GM13977 (cell line): ENCODE data around the gene SCGB3A1.

ENCODE experiments used
- DNase-seq: peaks from one replicate; pipeline ENCODE4 v3.0.0; 2012; ENCODE audit warnings: low spot score
- in situ Hi-C: fragments of 300-500 bp; cut with MboI; formaldehyde crosslinking; loops from one replicate; pipeline ENCODE4 v1.12.0; 2022; ENCODE audit warnings: low sequenced_read_pairs, low pct_unique_long_range_greater_than_20kb, mixed read lengths, inconsistent platforms; ENCODE audit not compliant: unreplicated experiment
- TF ChIP-seq, protein P1 (sequence below): IDR thresholded peaks from 2 replicates; pipeline ENCODE4 v1.5.1; 2012; ENCODE audit warnings: mild to moderate bottlenecking, control low read depth; ENCODE audit not compliant: insufficient read depth; ENCODE audit errors: extremely low read depth, missing control alignments

The SCGB3A1 gene

DNA sequence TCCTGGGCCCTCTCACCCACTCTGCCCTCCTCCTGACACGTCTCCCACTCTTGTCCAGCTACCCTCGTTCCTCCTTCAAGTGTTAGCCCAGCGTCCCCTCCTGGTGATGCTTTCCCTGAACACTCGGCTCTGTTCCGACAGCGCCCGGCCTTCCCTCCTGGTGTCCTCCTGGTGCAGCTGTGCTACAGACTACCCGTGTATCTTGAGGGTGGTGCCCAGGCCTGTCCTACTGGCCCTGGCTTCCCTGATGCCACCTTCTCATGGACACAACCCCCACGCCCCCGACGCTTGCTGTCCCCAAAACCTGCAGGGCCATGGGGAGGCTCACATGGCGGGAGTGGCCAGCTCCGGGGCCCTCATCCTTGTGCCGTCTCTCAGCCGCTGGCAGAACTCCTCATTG, 21.4 kb upstream of the SCGB3A1 start:
- TF ChIP-seq, protein P1, sequence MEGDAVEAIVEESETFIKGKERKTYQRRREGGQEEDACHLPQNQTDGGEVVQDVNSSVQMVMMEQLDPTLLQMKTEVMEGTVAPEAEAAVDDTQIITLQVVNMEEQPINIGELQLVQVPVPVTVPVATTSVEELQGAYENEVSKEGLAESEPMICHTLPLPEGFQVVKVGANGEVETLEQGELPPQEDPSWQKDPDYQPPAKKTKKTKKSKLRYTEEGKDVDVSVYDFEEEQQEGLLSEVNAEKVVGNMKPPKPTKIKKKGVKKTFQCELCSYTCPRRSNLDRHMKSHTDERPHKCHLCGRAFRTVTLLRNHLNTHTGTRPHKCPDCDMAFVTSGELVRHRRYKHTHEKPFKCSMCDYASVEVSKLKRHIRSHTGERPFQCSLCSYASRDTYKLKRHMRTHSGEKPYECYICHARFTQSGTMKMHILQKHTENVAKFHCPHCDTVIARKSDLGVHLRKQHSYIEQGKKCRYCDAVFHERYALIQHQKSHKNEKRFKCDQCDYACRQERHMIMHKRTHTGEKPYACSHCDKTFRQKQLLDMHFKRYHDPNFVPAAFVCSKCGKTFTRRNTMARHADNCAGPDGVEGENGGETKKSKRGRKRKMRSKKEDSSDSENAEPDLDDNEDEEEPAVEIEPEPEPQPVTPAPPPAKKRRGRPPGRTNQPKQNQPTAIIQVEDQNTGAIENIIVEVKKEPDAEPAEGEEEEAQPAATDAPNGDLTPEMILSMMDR: no peak
- in situ Hi-C loops: no loop called here
- no peak for DNase-seq

DNA sequence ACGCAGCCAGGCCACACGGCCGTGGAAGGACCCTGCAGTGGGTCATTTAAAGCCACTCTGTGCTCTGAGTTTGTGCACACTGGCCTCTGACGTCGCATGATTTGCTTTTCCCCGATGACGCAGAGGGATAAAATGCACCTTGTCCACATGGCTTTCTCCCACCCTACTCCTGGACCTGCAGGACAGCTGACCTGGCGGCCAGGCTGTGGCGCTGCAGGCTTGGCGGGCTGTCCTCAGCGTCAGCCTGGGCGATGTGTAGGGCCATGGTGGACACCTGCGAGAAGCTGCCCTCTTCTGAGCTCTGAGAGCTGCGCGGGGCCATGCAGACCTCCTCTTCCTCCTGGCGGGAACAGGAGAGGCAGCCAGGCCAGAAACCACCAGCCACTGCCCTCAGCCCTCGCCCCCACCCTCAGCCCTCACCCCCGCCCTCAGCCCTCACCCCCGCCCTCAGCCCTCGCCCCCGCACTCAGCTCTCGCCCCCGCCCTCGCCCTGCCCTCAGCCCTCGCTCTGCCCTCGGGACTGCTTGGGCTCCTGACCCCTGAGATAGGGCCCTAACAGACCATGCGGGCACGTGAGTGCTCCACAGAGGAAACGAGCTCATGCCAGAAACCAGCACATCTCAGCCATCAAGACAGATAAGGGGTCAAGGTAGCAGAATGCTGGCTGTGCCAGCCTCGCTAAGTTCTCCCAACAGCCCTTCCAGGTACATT, 20.0 kb upstream of the SCGB3A1 start:
- TF ChIP-seq, protein P1: no peak
- in situ Hi-C loops: no loop called here
- DNase-seq: no peak

DNA sequence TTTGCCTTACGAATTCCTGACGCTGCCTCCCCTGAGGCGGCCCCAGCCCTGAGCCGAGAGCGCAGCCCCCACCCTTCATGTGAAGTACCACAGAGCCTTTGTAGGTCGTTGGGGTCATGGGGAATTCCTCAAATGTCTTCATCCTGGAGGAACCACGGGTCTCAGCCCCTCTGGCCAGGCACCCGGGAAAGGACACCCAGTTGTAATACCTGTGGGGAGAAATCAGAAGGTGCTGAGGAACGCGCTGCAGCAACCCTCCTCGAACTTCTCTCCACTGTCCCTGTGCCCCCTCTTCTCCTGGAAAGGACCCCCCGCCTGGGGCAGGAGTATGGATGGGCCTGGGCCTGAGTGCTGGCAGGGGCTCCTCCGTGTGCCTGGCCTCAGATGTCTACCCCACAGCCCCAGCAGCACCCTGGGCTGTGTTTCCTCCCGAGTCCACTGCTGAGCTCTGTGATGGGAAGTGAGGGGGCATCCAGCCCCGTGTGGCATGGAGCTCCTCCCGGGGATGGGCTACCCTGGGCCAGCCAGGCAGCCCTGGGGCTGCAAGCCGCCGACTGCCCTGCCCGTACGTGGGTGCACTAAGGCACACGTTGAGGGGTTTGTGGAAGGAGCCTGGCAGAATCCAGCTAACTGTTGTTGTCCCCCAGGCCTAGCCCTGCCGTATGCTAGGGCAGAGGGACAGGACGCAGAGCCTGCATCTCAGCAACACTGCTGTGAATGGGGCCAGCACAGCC, 18.7 kb upstream of the SCGB3A1 start:
- DNase-seq: no peak
- in situ Hi-C loops: no loop called here
- TF ChIP-seq, protein P1: no peak

DNA sequence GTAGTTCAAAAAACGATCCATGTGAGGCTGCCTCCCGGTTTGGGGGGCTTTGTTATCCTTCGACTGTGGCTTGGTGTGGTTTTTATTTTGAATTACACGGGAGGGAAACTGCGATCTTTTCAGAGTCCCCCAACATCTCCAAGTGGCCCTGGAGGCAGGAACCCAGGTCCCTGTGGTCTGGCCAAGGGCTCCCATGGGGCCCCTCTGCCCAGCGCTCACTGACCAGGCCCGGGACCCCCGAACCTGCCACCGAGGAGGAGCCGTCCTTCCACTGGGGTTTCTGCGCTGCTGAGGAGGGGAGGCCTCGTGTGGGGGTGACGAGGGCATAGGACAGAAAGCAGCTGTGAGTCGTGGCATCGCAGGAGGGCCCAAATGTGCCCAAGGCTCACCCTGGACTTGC, 18.1 kb upstream of the SCGB3A1 start:
- in situ Hi-C loops: no loop called here
- TF ChIP-seq, protein P1: no peak
- DNase-seq: no peak

DNA sequence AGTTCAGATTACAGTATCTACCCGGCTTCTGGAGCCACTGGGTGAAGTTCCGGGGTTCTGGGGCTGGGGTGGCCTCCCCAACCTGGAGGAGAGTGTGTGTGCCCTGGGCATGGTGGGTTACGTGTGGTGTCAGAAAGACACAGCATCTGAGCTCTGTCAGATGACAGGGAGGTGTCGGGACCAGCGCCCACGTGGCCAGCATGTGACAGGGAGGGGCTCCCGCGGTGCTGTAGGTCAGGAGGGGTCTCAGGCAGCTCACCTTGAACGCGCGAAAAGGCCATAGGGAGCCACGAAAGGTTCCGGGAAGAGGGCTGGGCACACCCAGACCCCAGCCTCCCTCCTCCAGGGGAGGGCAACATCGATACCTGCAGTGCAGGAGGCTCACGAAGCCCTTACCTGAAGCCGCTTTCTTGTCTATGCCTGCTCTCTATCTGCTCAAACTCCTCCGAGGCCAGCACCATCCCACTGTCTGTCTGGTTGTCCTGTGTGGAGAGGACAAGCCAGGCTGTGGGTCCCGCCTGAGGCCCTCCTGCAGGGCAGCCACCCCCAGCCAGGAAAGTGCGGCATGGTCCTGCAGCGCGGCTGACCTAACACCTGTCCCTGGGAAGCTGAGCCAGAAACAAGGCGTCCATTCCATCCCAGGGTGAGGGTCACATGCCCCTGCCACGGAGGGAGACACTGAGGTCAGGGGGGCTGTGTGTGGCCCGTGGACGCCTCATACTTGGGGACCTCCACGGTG, 17.4 kb upstream of the SCGB3A1 start:
- in situ Hi-C loops: no loop called here
- TF ChIP-seq, protein P1: no peak
- DNase-seq: no peak

DNA sequence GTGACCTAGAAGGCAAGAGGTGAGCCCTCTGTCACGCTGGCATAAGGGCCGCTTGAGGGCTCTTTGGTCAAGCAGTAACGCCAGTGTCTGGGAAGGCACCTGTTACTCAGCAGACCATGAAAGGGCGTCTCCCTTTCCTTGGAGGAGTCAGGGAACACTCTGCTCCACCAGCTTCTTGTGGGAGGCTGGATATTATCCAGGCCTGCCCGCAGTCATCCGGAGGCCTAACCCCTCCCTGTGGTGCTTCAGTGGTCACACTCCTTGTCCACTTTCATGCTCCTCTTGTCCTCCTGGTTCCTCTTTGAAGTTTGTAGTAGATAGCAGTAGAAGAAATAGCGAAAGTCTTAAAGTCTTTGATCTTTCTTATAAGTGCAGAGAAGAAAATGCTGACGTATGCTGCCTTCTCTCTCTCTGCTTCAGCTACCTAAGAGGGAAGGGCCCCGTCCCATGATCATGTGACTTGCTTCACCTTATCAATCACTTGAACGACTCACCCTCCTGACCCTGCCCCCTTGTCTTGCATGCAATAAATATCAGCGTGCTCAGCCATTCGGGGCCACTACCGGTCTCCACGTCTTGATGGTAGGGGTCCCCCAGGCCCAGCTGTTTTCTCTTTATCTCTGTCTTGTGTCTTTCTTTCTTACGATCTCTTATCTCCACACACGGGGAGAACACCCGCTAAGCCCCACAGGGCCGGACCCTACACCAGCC, 16.7 kb upstream of the SCGB3A1 start:
- TF ChIP-seq, protein P1: no peak
- in situ Hi-C loops: no loop called here
- DNase-seq: no peak
